GM12892 (cell line): ENCODE measurements around the gene CRYBG1.

Source experiments
- DNase-seq: peaks from one replicate; pipeline ENCODE4 v3.0.0; 2011; ENCODE audit not compliant: insufficient read length
- FAIRE-seq: peaks from 2 replicates; lab custom pipeline; 2011; peaks lifted over from hg19 to GRCh38; lab: Jason Lieb, UNC
- POLR2A ChIP-seq: IDR thresholded peaks from 2 replicates; pipeline ENCODE4 v1.6.1; 2011; ENCODE audit warnings: low read depth, low read length, control low read depth
- POLR2AphosphoS5 ChIP-seq: IDR thresholded peaks from 2 replicates; pipeline ENCODE4 v1.6.1; 2011; ENCODE audit warnings: low read depth, low read length, control low read depth
- TAF1 ChIP-seq: IDR thresholded peaks from 2 replicates; pipeline ENCODE4 v1.6.1; 2011; ENCODE audit warnings: low read depth, mild to moderate bottlenecking, control low read depth, low read length, borderline replicate concordance

Gene CRYBG1

GRCh38 chr6:106522562-106523250, 162.2 kb downstream of the CRYBG1 start:
- TF ChIP-seq TAF1, result no peak
- no peak for TF ChIP-seq POLR2AphosphoS5
- TF ChIP-seq POLR2A, result no peak
- FAIRE-seq (peak; percentile 77), DNase-seq (no peak)

GRCh38 chr6:106525107-106525881, 164.8 kb downstream of the CRYBG1 start:
- FAIRE-seq, result peak; percentile 96
- TF ChIP-seq POLR2AphosphoS5 (no peak), TAF1 (no peak), POLR2A (0 out of 2 replicates have a peak, but pooled peaks have one; percentile 36)
- no peak for DNase-seq

GRCh38 chr6:106525882-106526275, 165.4 kb downstream of the CRYBG1 start:
- no peak for FAIRE-seq
- DNase-seq, result no peak
- TF ChIP-seq TAF1 (no peak), POLR2AphosphoS5 (no peak), POLR2A (no peak)

GRCh38 chr6:106527117-106527516, 166.6 kb downstream of the CRYBG1 start:
- no peak for DNase-seq
- FAIRE-seq, result no peak
- no peak for TF ChIP-seq TAF1
- no peak for TF ChIP-seq POLR2A
- TF ChIP-seq POLR2AphosphoS5, result no peak

- no peak for TF ChIP-seq TAF1
- TF ChIP-seq POLR2AphosphoS5, result no peak
- TF ChIP-seq POLR2A, result no peak
- DNase-seq (no peak), FAIRE-seq (no peak)
Observed at GRCh38 chr6:106527979-106528378, 167.5 kb downstream of the CRYBG1 start.

DNA sequence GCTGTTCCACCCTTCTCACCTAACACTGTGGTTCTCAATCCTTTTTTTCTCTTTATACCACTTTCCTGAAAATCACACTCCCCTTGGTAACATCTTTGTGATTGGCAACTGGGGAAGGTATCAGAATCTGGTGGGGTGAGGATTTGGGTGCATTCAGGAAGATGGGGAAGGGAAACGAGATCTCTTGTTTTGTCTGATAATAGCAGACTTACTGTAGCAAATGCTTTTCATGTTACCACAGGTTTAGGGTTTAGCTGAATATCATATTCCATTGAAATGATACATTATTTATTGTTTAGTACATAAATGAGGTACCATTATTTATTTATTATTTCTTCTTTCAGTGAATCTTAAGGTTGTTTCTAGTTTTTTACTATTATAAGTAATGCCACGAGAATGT, 168.0 kb downstream of the CRYBG1 start:
- FAIRE-seq (no peak), DNase-seq (no peak)
- TF ChIP-seq POLR2AphosphoS5 (no peak), POLR2A (no peak), TAF1 (no peak)

DNA sequence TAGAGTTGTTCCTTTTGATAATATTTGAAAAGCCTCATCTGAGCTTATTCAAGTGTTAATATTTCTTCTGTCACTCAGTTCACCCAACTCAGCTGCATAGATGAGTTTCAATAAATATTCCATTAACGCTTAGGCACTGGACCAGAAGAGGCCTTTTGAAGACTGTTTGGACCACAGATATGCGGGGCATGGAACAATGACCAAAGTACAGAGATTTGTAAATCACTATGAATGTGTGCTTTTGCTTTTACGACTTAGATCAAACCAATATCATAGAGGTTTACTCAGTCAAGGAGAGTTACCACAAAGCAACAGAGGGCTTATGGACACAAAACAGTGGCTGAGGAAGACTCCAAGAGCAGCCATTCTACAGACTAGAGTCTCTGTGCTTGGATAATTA, 168.9 kb downstream of the CRYBG1 start:
- FAIRE-seq (no peak), DNase-seq (no peak)
- TF ChIP-seq POLR2A (no peak), POLR2AphosphoS5 (no peak), TAF1 (no peak)

DNA sequence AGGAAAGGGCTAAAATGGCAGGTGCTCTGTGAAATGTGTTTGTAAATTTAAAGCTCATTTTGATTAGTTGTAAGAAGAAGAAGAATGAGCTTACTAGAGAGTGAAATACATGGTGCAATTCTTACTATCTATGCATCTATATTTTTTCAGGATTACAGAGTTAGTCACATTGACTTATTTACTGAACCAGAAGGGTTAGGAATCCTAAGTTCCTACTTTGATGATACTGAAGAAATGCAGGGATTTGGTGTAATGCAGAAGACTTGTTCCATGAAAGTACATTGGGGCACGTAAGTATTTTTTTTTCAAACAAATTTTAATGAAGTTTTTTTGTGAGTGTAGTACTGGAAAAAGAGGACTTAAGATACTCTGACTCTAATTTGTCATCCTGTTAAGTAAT, 169.5 kb downstream of the CRYBG1 start:
- TF ChIP-seq POLR2A, result no peak
- TF ChIP-seq TAF1, result no peak
- TF ChIP-seq POLR2AphosphoS5, result no peak
- no peak for FAIRE-seq
- no peak for DNase-seq

DNA sequence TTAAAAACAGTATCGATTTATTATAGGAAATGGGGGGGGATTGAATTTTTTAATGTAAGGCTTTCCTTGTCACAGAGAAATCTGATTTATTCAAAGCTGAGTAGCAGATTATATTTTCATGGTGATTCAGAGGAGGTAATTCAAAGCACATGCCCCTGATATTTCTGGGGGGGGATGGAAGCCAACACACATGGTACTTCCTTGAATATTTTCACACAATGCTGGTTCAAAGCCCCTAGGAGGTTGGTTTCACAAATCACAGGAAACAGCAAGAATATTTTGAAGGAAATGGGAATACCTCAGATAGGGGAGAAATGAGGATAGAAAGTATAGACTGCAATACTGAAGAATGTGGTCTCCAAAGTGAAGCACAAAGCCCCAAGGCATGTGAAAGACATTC, 170.0 kb downstream of the CRYBG1 start:
- TF ChIP-seq POLR2AphosphoS5 (no peak), TAF1 (no peak), POLR2A (no peak)
- no peak for DNase-seq
- no peak for FAIRE-seq

GRCh38 chr6:106533054-106533453, 172.5 kb downstream of the CRYBG1 start:
- TF ChIP-seq POLR2AphosphoS5, result no peak; the same call in 1 of the 2 replicates
- no peak for TF ChIP-seq TAF1
- no peak for TF ChIP-seq POLR2A
- no peak for DNase-seq
- FAIRE-seq, result no peak

- TF ChIP-seq TAF1 (no peak), POLR2A (no peak), POLR2AphosphoS5 (no peak)
- FAIRE-seq (no peak), DNase-seq (no peak)
Observed at GRCh38 chr6:106534004-106534403, 173.5 kb downstream of the CRYBG1 start.

- DNase-seq, result no peak
- FAIRE-seq, result peak; percentile 73
- TF ChIP-seq TAF1 (no peak), POLR2A (no peak), POLR2AphosphoS5 (no peak)
Observed at GRCh38 chr6:106534564-106534982, 174.1 kb downstream of the CRYBG1 start.

GRCh38 chr6:106535012-106535411, 174.5 kb downstream of the CRYBG1 start:
- TF ChIP-seq POLR2AphosphoS5 (no peak), TAF1 (no peak), POLR2A (no peak)
- DNase-seq (no peak), FAIRE-seq (no peak)
